IMR-90 (cell line): ENCODE data around the gene RFPL1. TPM values are rescaled to one million over a fixed set of nuclear protein-coding genes. Genes with fewer than 3 reads are reported as not detected.

Experiments used
- ATAC-seq: fragments of 200-7000 bp; cut with Tn5 transposase; 2 replicates; pipeline ENCODE4 v1.9.1; 2020; ENCODE audit warnings: low read depth, mild to moderate bottlenecking, moderate library complexity
- BruUV-seq: library from RNA; stranded (reverse); fragments of 400-500 nt; replicated peaks from 2 replicates; lab custom pipeline; 2021; lab: Mats Ljungman, UMichigan
- CTCF ChIA-PET: fragments of 300-600 bp; formaldehyde crosslinking; extraction: SDS; loops from one replicate; lab custom pipeline; 2021; ENCODE audit warnings: antibody characterized with exemption; lab: Yijun Ruan, JAX
- POLR2A ChIA-PET: fragments of 300-600 bp; sonication (Branson Sonifier 250); formaldehyde crosslinking; loops from one replicate; lab custom pipeline; 2022; ENCODE audit warnings: antibody characterized with exemption; ENCODE audit not compliant: unreplicated experiment; lab: Charles Lee
- DNase-seq: peaks from one replicate; pipeline ENCODE4 v3.0.0; 2013
- H2AFZ ChIP-seq: replicated peaks from 2 replicates; pipeline ENCODE3; 2013; ENCODE audit warnings: low read length, mild to moderate bottlenecking; ENCODE audit not compliant: poor library complexity
- H2AK5ac ChIP-seq: 2 replicates; pipeline ENCODE4 v1.6.1; 2013; ENCODE audit warnings: low read depth, low read length, inconsistent platforms
- H2AK9ac ChIP-seq: replicated peaks from 2 replicates; pipeline ENCODE3; 2013; ENCODE audit warnings: mild to moderate bottlenecking, low read depth, low read length, moderate library complexity; ENCODE audit not compliant: poor library complexity
- H2BK120ac ChIP-seq: 2 replicates; pipeline ENCODE4 v1.6.1; 2013; ENCODE audit warnings: low read depth, low read length, inconsistent platforms
- H2BK15ac ChIP-seq: 3 replicates; pipeline ENCODE4 v1.6.1; 2013; ENCODE audit warnings: low read depth, low read length, inconsistent platforms
- H2BK20ac ChIP-seq: 2 replicates; pipeline ENCODE4 v1.6.1; 2013; ENCODE audit warnings: low read depth, mild to moderate bottlenecking, inconsistent platforms, low read length, moderate library complexity
- H2BK5ac ChIP-seq: 2 replicates; pipeline ENCODE4 v1.6.1; 2013; ENCODE audit warnings: mild to moderate bottlenecking, low read depth, low read length, inconsistent platforms; ENCODE audit not compliant: poor library complexity, severe bottlenecking
- H3K14ac ChIP-seq: replicated peaks from 2 replicates; pipeline ENCODE4 v1.6.1; 2013; ENCODE audit warnings: low read depth, low read length, inconsistent platforms
- H3K18ac ChIP-seq: 2 replicates; pipeline ENCODE4 v1.6.1; 2013; ENCODE audit warnings: low read depth, low read length, control low read depth
- H3K23ac ChIP-seq: 2 replicates; pipeline ENCODE4 v1.6.1; 2013; ENCODE audit warnings: low read depth, low read length, inconsistent platforms
- H3K27ac ChIP-seq: 2 replicates; pipeline ENCODE4 v1.5.1; 2013; ENCODE audit warnings: mild to moderate bottlenecking, control low read depth, low read length; ENCODE audit not compliant: insufficient read depth
- H3K27me3 ChIP-seq: 2 replicates; pipeline ENCODE4 v1.6.1; 2013; ENCODE audit warnings: low read length; ENCODE audit not compliant: control insufficient read depth, insufficient read depth
- H3K36me3 ChIP-seq: 2 replicates; pipeline ENCODE4 v1.6.1; 2013; ENCODE audit warnings: low read length, mixed read lengths; ENCODE audit not compliant: control insufficient read depth, insufficient read depth
- H3K4ac ChIP-seq: 2 replicates; pipeline ENCODE4 v1.6.1; 2013; ENCODE audit warnings: low read depth, low read length, inconsistent platforms
- H3K4me1 ChIP-seq: 2 replicates; pipeline ENCODE4 v1.6.1; 2013; ENCODE audit warnings: low read length, mixed read lengths; ENCODE audit not compliant: control insufficient read depth, insufficient read depth
- H3K4me2 ChIP-seq: 2 replicates; pipeline ENCODE4 v1.6.1; 2013; ENCODE audit warnings: low read depth, mild to moderate bottlenecking, control low read depth, low read length, moderate library complexity
- H3K4me3 ChIP-seq: 2 replicates; pipeline ENCODE4 v1.5.1; 2013; ENCODE audit warnings: low read depth, mild to moderate bottlenecking, control low read depth, low read length, moderate library complexity; ENCODE audit not compliant: insufficient read depth
- H3K56ac ChIP-seq: 2 replicates; pipeline ENCODE4 v1.6.1; 2013; ENCODE audit warnings: low read length, inconsistent platforms; ENCODE audit not compliant: insufficient read depth; ENCODE audit errors: extremely low read depth
- H3K79me1 ChIP-seq, 2 experiments: 2 replicates each; pipeline ENCODE4 v1.6.1; 2013; ENCODE audit warnings: low read length in 2 of 2, inconsistent platforms in 1 of 2, low read depth in 1 of 2
- H3K9ac ChIP-seq: 2 replicates; pipeline ENCODE4 v1.6.1; 2013; ENCODE audit warnings: low read depth, low read length, control low read depth
- H3K9me1 ChIP-seq: 2 replicates; pipeline ENCODE4 v1.6.1; 2013; ENCODE audit warnings: low read length, inconsistent platforms; ENCODE audit not compliant: insufficient read depth
- H3K9me3 ChIP-seq: 2 replicates; pipeline ENCODE4 v1.6.1; 2013; ENCODE audit warnings: low read length; ENCODE audit not compliant: control insufficient read depth, insufficient read depth
- H4K20me1 ChIP-seq: 2 replicates; pipeline ENCODE4 v1.6.1; 2013; ENCODE audit warnings: low read length, inconsistent platforms; ENCODE audit not compliant: insufficient read depth
- H4K5ac ChIP-seq: 2 replicates; pipeline ENCODE4 v1.6.1; 2013; ENCODE audit warnings: mild to moderate bottlenecking, low read depth, low read length, control low read depth
- H4K8ac ChIP-seq, 2 experiments: 2 replicates each; pipeline ENCODE4 v1.6.1; 2013; ENCODE audit warnings: low read depth in 2 of 2, low read length in 2 of 2, control low read depth in 1 of 2, inconsistent platforms in 1 of 2
- H4K91ac ChIP-seq: 2 replicates; pipeline ENCODE4 v1.6.1; 2013; ENCODE audit warnings: low read depth, low read length, inconsistent platforms; ENCODE audit not compliant: insufficient read depth
- BHLHE40 ChIP-seq: fragments of 150-350 bp; IDR thresholded peaks from 2 replicates; pipeline ENCODE4 v1.6.1; 2016; ENCODE audit warnings: mild to moderate bottlenecking, low read depth, low read length
- CEBPB ChIP-seq: IDR thresholded peaks from 2 replicates; pipeline ENCODE4 v1.6.1; 2012; ENCODE audit warnings: low read depth, low read length, improper control_type of control experiment
- CHD1 ChIP-seq: IDR thresholded peaks from 2 replicates; pipeline ENCODE4 v1.6.1; 2012; ENCODE audit warnings: low read depth, low read length, improper control_type of control experiment
- FOS ChIP-seq: fragments of 150-350 bp; IDR thresholded peaks from 2 replicates; pipeline ENCODE4 v1.6.1; 2016; ENCODE audit warnings: low read depth, low read length
- MAFK ChIP-seq: IDR thresholded peaks from 2 replicates; pipeline ENCODE4 v1.6.1; 2012; ENCODE audit warnings: low read depth, low read length, improper control_type of control experiment
- MAZ ChIP-seq: IDR thresholded peaks from 2 replicates; pipeline ENCODE4 v1.6.1; 2012; ENCODE audit warnings: low read depth, mild to moderate bottlenecking, low read length, improper control_type of control experiment, moderate library complexity, borderline replicate concordance
- MXI1 ChIP-seq: IDR thresholded peaks from 2 replicates; pipeline ENCODE4 v1.6.1; 2012; ENCODE audit warnings: low read depth, mild to moderate bottlenecking, low read length, moderate library complexity, borderline replicate concordance
- NFE2L2 ChIP-seq: fragments of 150-350 bp; IDR thresholded peaks from 2 replicates; pipeline ENCODE4 v1.6.1; 2016; ENCODE audit warnings: low read depth, mild to moderate bottlenecking, low read length
- POLR2A ChIP-seq: IDR thresholded peaks from 2 replicates; pipeline ENCODE4 v1.6.1; 2012; ENCODE audit warnings: mild to moderate bottlenecking, low read depth, low read length
- RAD21 ChIP-seq: IDR thresholded peaks from 2 replicates; pipeline ENCODE4 v1.6.1; 2012; ENCODE audit warnings: low read length, improper control_type of control experiment
- RCOR1 ChIP-seq: IDR thresholded peaks from 2 replicates; pipeline ENCODE4 v1.6.1; 2012; ENCODE audit warnings: mild to moderate bottlenecking, low read length, improper control_type of control experiment; ENCODE audit not compliant: insufficient replicate concordance
- RFX5 ChIP-seq: IDR thresholded peaks from 2 replicates; pipeline ENCODE4 v1.8.0; 2012; ENCODE audit warnings: low read depth, mild to moderate bottlenecking, low read length, moderate library complexity
- SMC3 ChIP-seq: fragments of 150-350 bp; IDR thresholded peaks from 2 replicates; pipeline ENCODE4 v1.6.1; 2016; ENCODE audit warnings: low read depth, mild to moderate bottlenecking, antibody characterized with exemption, low read length, moderate library complexity
- WGBS, 2 experiments: methylation state at CpG; one replicate each; pipeline versions ENCODE4 v1.1.5 to v1.1.7; 2013; ENCODE audit warnings: missing lambda C conversion rate in 2 of 2; ENCODE audit not compliant: insufficient read length in 1 of 2; ENCODE audit errors: extremely low coverage in 2 of 2; 5-methylcytosine and 5-hydroxymethylcytosine counted together
- dilution Hi-C: fragments of 300-500 bp; cut with HindIII; formaldehyde crosslinking; loops from one replicate; pipeline ENCODE4 v1.14.3; 2018; ENCODE audit warnings: low sequenced_read_pairs; ENCODE audit not compliant: unreplicated experiment
- in situ Hi-C: fragments of 300-500 bp; cut with MboI; formaldehyde crosslinking; loops from 3 replicates; pipeline ENCODE4 v1.14.3; 2019; ENCODE audit warnings: low sequenced_read_pairs, inconsistent platforms, mixed read lengths
- intact Hi-C: fragments of 100-400 bp; cut with micrococcal nuclease; formaldehyde crosslinking; loops from 2 replicates; pipeline ENCODE4 v1.10.0; 2022
- polyA plus RNA-seq, 3 experiments: library from polyadenylated mRNA; depleted of rRNA; stranded (reverse); fragments of >200 nt; gene quantifications; 2 replicates each; pipeline ENCODE4 v1.2.3, GENCODE V29; 2012; ENCODE audit warnings: low replicate concordance in 1 of 3
- total RNA-seq: library from RNA; depleted of rRNA; stranded (reverse); fragments of >200 nt; gene quantifications from 2 replicates; pipeline ENCODE4 v1.2.3, GENCODE V29; 2012
- TF ChIP-seq, protein P1 (sequence below): fragments of 150-350 bp; IDR thresholded peaks from 2 replicates; pipeline ENCODE4 v1.6.1; 2017; ENCODE audit warnings: mild to moderate bottlenecking, antibody characterized with exemption, low read length, low read depth
- TF ChIP-seq, protein P2 (sequence below): conservative IDR thresholded peaks from 2 replicates; pipeline ENCODE4 v1.5.1; 2012; ENCODE audit warnings: mild to moderate bottlenecking, low read depth, low read length, improper control_type of control experiment
- TF ChIP-seq, protein P3 (sequence below): fragments of 150-350 bp; IDR thresholded peaks from 2 replicates; pipeline ENCODE4 v1.6.1; 2016; ENCODE audit warnings: low read depth, mild to moderate bottlenecking, low read length, moderate library complexity, borderline replicate concordance

Gene RFPL1
- total and polyA plus RNA-seq, 2 of the 4 experiments (the other 2 are of a cell fraction), result not detected

DNA sequence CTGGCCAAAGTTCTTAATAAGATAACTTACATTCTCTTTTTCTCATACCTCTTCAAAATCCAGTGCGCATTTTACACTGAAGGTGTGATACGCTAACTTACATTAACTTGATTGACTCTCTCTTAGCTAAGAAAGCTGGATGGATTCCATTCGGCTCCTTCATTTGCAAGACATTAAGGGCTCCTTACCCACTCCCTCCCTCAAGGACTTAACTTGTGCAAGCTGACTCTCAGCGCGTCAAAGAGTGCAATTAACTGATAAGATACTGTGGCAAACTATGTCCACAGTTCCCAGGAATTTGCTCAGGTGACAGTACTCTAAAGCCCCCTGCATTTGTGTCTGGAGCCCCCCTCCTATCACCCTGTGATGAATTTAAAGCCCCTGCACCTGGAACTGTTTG is 6.4 kb upstream of the RFPL1 start:
- Histone ChIP-seq H4K8ac (no peak overlapping the region), H2BK120ac (no peak overlapping the region), H4K5ac (no peak overlapping the region), H3K18ac (no peak overlapping the region), H3K27me3 (peaks cover 48% of the 10 kb centered on the region), H3K14ac (no peak overlapping the region), H3K9me1 (no peaks in the 10 kb centered on the region), H3K79me1 (no peaks in the 10 kb centered on the region), H3K56ac (no peak overlapping the region), H3K36me3 (no peaks in the 10 kb centered on the region), H3K4me3 (no peak overlapping the region), H2AFZ (no peak overlapping the region), H3K4me1 (no peaks in the 10 kb centered on the region), H3K23ac (no peak overlapping the region), H2BK15ac (no peak overlapping the region), H3K9me3 (no peaks in the 10 kb centered on the region), H3K4me2 (no peak overlapping the region), H4K91ac (no peak overlapping the region), H3K4ac (no peak overlapping the region), H4K20me1 (no peaks in the 10 kb centered on the region), H2BK20ac (no peak overlapping the region), H2AK9ac (no peak overlapping the region), H3K27ac (no peak overlapping the region), H2AK5ac (no peak overlapping the region), H3K9ac (no peak overlapping the region), H2BK5ac (no peak overlapping the region)
- DNase-seq, result no peak
- ATAC-seq, result no peak
- POLR2A ChIA-PET, result no interaction called here
- WGBS, 2 experiments, result 68% methylated on average over 2 of the region's 5 CpGs; no CpG with 5 or more reads in 1 of the 2 experiments
- dilution Hi-C loops (no loop called here), in situ Hi-C loops (no loop called here), intact Hi-C loops (no loop called here)
- TF ChIP-seq FOS (no peak), POLR2A (no peak), RFX5 (no peak), NFE2L2 (no peak), MXI1 (no peak), RCOR1 (no peak), BHLHE40 (no peak), MAFK (no peak), RAD21 (no peak), SMC3 (no peak), MAZ (no peak), CEBPB (no peak), CHD1 (no peak)
- TF ChIP-seq, protein P1, sequence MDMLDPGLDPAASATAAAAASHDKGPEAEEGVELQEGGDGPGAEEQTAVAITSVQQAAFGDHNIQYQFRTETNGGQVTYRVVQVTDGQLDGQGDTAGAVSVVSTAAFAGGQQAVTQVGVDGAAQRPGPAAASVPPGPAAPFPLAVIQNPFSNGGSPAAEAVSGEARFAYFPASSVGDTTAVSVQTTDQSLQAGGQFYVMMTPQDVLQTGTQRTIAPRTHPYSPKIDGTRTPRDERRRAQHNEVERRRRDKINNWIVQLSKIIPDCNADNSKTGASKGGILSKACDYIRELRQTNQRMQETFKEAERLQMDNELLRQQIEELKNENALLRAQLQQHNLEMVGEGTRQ, result no peak
- TF ChIP-seq, protein P2, sequence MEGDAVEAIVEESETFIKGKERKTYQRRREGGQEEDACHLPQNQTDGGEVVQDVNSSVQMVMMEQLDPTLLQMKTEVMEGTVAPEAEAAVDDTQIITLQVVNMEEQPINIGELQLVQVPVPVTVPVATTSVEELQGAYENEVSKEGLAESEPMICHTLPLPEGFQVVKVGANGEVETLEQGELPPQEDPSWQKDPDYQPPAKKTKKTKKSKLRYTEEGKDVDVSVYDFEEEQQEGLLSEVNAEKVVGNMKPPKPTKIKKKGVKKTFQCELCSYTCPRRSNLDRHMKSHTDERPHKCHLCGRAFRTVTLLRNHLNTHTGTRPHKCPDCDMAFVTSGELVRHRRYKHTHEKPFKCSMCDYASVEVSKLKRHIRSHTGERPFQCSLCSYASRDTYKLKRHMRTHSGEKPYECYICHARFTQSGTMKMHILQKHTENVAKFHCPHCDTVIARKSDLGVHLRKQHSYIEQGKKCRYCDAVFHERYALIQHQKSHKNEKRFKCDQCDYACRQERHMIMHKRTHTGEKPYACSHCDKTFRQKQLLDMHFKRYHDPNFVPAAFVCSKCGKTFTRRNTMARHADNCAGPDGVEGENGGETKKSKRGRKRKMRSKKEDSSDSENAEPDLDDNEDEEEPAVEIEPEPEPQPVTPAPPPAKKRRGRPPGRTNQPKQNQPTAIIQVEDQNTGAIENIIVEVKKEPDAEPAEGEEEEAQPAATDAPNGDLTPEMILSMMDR, result no peak
- TF ChIP-seq, protein P3, sequence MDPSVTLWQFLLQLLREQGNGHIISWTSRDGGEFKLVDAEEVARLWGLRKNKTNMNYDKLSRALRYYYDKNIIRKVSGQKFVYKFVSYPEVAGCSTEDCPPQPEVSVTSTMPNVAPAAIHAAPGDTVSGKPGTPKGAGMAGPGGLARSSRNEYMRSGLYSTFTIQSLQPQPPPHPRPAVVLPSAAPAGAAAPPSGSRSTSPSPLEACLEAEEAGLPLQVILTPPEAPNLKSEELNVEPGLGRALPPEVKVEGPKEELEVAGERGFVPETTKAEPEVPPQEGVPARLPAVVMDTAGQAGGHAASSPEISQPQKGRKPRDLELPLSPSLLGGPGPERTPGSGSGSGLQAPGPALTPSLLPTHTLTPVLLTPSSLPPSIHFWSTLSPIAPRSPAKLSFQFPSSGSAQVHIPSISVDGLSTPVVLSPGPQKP, result no peak
- BruUV-seq, result no TSS peak
- CTCF ChIA-PET, result no interaction called here
